GM12873 (cell line): Measurements from ENCODE around the gene UNC5B.
A peak's percentile ranks its signal among the peaks of the same experiment; 100 is the strongest.

Experiments
- CTCF ChIP-seq: IDR thresholded peaks from 2 replicates; pipeline ENCODE4 v1.5.1; 2012; ENCODE audit warnings: low read depth, mild to moderate bottlenecking, moderate library complexity, low read length, control low read depth; ENCODE audit not compliant: insufficient read depth; ENCODE audit errors: missing control alignments

Gene UNC5B

GRCh38 chr10:71268247-71268691, 55.9 kb downstream of the UNC5B start:
- peak; percentile 21 for TF ChIP-seq CTCF

GRCh38 chr10:71268758-71269157, 56.4 kb downstream of the UNC5B start:
- no peak for TF ChIP-seq CTCF

GRCh38 chr10:71269301-71270288, 57.2 kb downstream of the UNC5B start:
- TF ChIP-seq CTCF: no peak

GRCh38 chr10:71270301-71271220, 58.2 kb downstream of the UNC5B start:
- TF ChIP-seq CTCF: peak; percentile 82

- TF ChIP-seq CTCF: no peak
These were observed 59.3 kb downstream of the UNC5B start for GRCh38 chr10:71271662-71272055.

GRCh38 chr10:71272056-71272771, 59.8 kb downstream of the UNC5B start:
- no peak for TF ChIP-seq CTCF
